DMS114 treated with DMSO at 0.1 percent for 48 hours (cell line): ENCODE measurements around the gene SUSD3.
A peak's percentile ranks its signal among the peaks of the same experiment; 100 is the strongest.

Source experiments
- DNase-seq: peaks from one replicate; lab custom pipeline; 2025; ENCODE audit not compliant: unreplicated experiment; lab: John Stamatoyannopoulos, UW

Gene SUSD3

GRCh38 chr9:93134015-93134739 lies 75.7 kb downstream of the SUSD3 start, which contains the start of gene NINJ1:
TSS of gene NINJ1 (minus strand) at chr9:93134251. CDS start at chr9:93134217, 34 bp downstream.
- DNase-seq = peak; percentile 13
